Smooth muscle cell (in vitro differentiated cells): ENCODE data around the gene C2CD2L. TPM values are rescaled to one million over a fixed set of nuclear protein-coding genes. Genes with fewer than 3 reads are reported as not detected.
A peak's percentile ranks its signal among the peaks of the same experiment; 100 is the strongest.

ENCODE experiments used
- DNase-seq: peaks from one replicate; lab custom pipeline; 2025; ENCODE audit not compliant: unreplicated experiment; lab: John Stamatoyannopoulos, UW
- H2AFZ ChIP-seq: fragments of 200-600 bp; sonication (generic); 2 replicates; pipeline ENCODE4 v1.6.0; 2016; ENCODE audit warnings: antibody characterized with exemption, low read depth, mild to moderate bottlenecking
- H3F3A ChIP-seq: fragments of 200-600 bp; sonication (generic); 2 replicates; pipeline ENCODE4 v1.6.0; 2017; ENCODE audit warnings: antibody characterized with exemption, low read depth
- H3K27ac ChIP-seq: fragments of 200-600 bp; sonication (generic); 2 replicates; pipeline ENCODE4 v1.5.1; 2016; ENCODE audit warnings: low read depth, mild to moderate bottlenecking
- H3K27me3 ChIP-seq: fragments of 200-600 bp; sonication (generic); 2 replicates; pipeline ENCODE4 v1.6.1; 2016; ENCODE audit warnings: low read depth, mild to moderate bottlenecking
- H3K36me3 ChIP-seq: fragments of 200-600 bp; sonication (generic); 2 replicates; pipeline ENCODE4 v1.5.1; 2016; ENCODE audit warnings: low read depth
- H3K4me1 ChIP-seq: fragments of 200-600 bp; sonication (generic); 2 replicates; pipeline ENCODE4 v1.5.1; 2016; ENCODE audit warnings: low read depth
- H3K4me2 ChIP-seq: fragments of 200-600 bp; sonication (generic); 2 replicates; pipeline ENCODE4 v1.6.0; 2016; ENCODE audit warnings: mild to moderate bottlenecking
- H3K4me3 ChIP-seq: fragments of 200-600 bp; sonication (generic); 2 replicates; pipeline ENCODE4 v1.5.1; 2016; ENCODE audit warnings: mild to moderate bottlenecking
- H3K79me2 ChIP-seq: fragments of 200-600 bp; sonication (generic); 2 replicates; pipeline ENCODE4 v1.6.0; 2016; ENCODE audit warnings: low read depth, mild to moderate bottlenecking
- H3K9ac ChIP-seq: fragments of 200-600 bp; sonication (generic); 2 replicates; pipeline ENCODE4 v1.6.0; 2016; ENCODE audit warnings: low read depth
- H3K9me3 ChIP-seq: fragments of 200-600 bp; sonication (generic); replicated peaks from 2 replicates; pipeline ENCODE4 v1.5.1; 2016; ENCODE audit warnings: low read depth
- H4K20me1 ChIP-seq: fragments of 200-600 bp; sonication (generic); 2 replicates; pipeline ENCODE4 v1.6.0; 2016; ENCODE audit warnings: low read depth
- WGBS: methylation state at CpG from one replicate; pipeline ENCODE4 v1.1.7; 2016; ENCODE audit warnings: low lambda C conversion rate; 5-methylcytosine and 5-hydroxymethylcytosine counted together
- polyA plus RNA-seq: library from polyadenylated mRNA; unstranded; fragments of >200 nt; fragmentation: Nextera tagmentation; extraction: Ambion mirVana; gene quantifications from 2 replicates; pipeline ENCODE4 v1.2.1, GENCODE V29; 2016
- total RNA-seq: library from RNA; depleted of rRNA; stranded (reverse); fragments of >200 nt; gene quantifications from 2 replicates; pipeline ENCODE4 v1.2.3, GENCODE V29; 2014
- TF ChIP-seq, protein P1 (sequence below): fragments of 200-600 bp; sonication (generic); IDR thresholded peaks from 2 replicates; pipeline ENCODE4 v1.5.1; 2017; ENCODE audit warnings: borderline replicate concordance, mild to moderate bottlenecking, antibody characterized with exemption; ENCODE audit not compliant: insufficient read depth, poor library complexity, severe bottlenecking

C2CD2L gene
- total and polyA plus RNA-seq, 2 experiments from 2014 or later = 4.8 to 7.2 TPM

- Histone ChIP-seq H3K27ac (no peak overlapping the region), H4K20me1 (peaks cover 8% of the 10 kb centered on the region), H3K4me3 (peak overlapping the region; percentile 85), H3K36me3 (no peaks in the 10 kb centered on the region), H3K4me1 (peaks cover 14% of the 10 kb centered on the region), H3K9ac (peak overlapping the region; percentile 87), H2AFZ (peak overlapping the region; percentile 88), H3K79me2 (no peaks in the 10 kb centered on the region), H3K9me3 (no peaks in the 10 kb centered on the region), H3K4me2 (peak overlapping the region; percentile 95), H3K27me3 (no peaks in the 10 kb centered on the region), H3F3A (peaks cover 9% of the 10 kb centered on the region)
- WGBS = under 1% methylated on average over 41 of the region's 65 CpGs
- no peak for DNase-seq
- TF ChIP-seq, protein P1, sequence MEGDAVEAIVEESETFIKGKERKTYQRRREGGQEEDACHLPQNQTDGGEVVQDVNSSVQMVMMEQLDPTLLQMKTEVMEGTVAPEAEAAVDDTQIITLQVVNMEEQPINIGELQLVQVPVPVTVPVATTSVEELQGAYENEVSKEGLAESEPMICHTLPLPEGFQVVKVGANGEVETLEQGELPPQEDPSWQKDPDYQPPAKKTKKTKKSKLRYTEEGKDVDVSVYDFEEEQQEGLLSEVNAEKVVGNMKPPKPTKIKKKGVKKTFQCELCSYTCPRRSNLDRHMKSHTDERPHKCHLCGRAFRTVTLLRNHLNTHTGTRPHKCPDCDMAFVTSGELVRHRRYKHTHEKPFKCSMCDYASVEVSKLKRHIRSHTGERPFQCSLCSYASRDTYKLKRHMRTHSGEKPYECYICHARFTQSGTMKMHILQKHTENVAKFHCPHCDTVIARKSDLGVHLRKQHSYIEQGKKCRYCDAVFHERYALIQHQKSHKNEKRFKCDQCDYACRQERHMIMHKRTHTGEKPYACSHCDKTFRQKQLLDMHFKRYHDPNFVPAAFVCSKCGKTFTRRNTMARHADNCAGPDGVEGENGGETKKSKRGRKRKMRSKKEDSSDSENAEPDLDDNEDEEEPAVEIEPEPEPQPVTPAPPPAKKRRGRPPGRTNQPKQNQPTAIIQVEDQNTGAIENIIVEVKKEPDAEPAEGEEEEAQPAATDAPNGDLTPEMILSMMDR = no peak
Observed at GRCh38 chr11:119107538-119108145, 498 bp downstream of the C2CD2L start.

DNA sequence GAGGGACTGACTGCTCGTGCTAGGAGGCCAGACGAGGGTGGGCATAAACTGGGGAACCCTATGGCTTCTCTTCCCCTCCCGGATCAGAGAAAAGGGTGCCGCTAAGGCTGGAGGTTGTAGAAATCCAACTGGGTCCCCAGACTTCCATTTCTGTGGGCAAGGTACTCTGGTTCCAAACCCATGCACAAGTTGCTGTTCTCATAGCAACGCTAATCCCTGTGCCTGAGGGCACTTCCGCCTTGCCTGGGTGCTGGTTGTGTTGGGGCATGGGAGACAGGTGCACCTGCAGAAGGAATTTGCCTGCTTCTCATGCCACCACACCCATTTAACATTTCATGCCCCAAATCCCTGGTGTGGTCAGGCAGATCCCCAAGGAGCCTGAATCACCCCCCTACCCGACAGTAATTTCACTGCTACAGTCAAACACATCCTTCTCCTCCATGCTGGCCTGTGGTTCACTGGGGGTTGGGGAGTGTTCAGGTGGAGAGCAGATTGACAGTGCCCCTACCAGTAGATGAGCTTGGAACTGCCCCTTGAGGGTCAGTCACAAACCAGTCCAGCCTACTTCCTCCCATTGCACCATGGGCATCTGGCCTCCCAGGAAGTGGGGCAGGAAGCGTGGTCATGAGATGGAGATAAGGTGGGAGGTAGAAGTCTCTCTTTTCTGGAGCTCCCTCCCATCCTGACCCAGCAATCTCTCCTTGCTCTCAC lies 1.2 kb downstream of the C2CD2L start:
- peak overlapping the region; percentile 95 for H3K4me2 ChIP-seq
- peaks cover 14% of the 10 kb centered on the region for H3K4me1 ChIP-seq
- H3K9me3 ChIP-seq = no peaks in the 10 kb centered on the region
- no peaks in the 10 kb centered on the region for H3K27me3 ChIP-seq
- no peaks in the 10 kb centered on the region for H3K79me2 ChIP-seq
- peak overlapping the region; percentile 88 for H2AFZ ChIP-seq
- H4K20me1 ChIP-seq = peaks cover 8% of the 10 kb centered on the region
- H3K36me3 ChIP-seq = no peaks in the 10 kb centered on the region
- peak overlapping the region; percentile 85 for H3K4me3 ChIP-seq
- peak overlapping the region; percentile 87 for H3K9ac ChIP-seq
- WGBS = 28% methylated on average over 8 of the region's 8 CpGs
- H3F3A ChIP-seq = peaks cover 6% of the 10 kb centered on the region
- H3K27ac ChIP-seq = no peak overlapping the region
- TF ChIP-seq, protein P1 = no peak
- no peak for DNase-seq

- no peak for DNase-seq
- peak overlapping the region; percentile 95 for H3K4me2 ChIP-seq
- H3K27ac ChIP-seq = no peak overlapping the region
- no peaks in the 10 kb centered on the region for H3K36me3 ChIP-seq
- H3F3A ChIP-seq = peaks cover under 1% of the 10 kb centered on the region
- H3K79me2 ChIP-seq = no peaks in the 10 kb centered on the region
- H3K27me3 ChIP-seq = no peaks in the 10 kb centered on the region
- no peak overlapping the region for H2AFZ ChIP-seq
- H3K9me3 ChIP-seq = no peaks in the 10 kb centered on the region
- 97% methylated on average over 2 of the region's 2 CpGs for WGBS
- peaks cover 14% of the 10 kb centered on the region for H3K4me1 ChIP-seq
- H3K4me3 ChIP-seq = peak overlapping the region; percentile 85
- TF ChIP-seq, protein P1 = no peak
- no peak overlapping the region for H3K9ac ChIP-seq
- H4K20me1 ChIP-seq = peaks cover 8% of the 10 kb centered on the region
Observed at GRCh38 chr11:119108857-119109221, 1.7 kb downstream of the C2CD2L start.
